ENCODE results near the gene TCF3. TPM values are rescaled to one million over a fixed set of nuclear protein-coding genes. Genes with fewer than 3 reads are reported as not detected.

The TCF3 gene
- total and polyA plus RNA-seq, 2 donors (not counting 1 experiment from before 2014, with no cell fraction given) = 39.3 to 54.7 TPM

DNA sequence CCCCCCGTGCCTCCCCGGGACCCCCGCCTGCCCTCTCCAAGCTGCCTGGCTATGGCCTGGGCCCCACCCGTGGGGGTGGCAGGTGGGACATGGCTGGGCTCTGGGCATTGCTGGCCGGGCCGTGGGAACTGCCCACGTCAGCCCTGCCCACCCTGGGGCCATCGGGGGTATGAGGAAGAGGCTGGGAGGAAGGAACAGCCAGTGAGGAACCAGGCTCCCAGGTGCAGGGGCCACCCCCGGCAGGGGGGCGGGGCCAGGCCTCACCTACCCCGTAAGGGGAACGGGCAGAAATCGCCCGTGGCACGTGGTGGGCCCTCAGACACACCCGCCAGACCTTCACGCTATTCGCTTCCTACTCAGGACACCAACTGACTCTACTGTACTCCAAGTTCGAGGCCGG lies 22.4 kb downstream of the TCF3 start:
- Histone ChIP-seq H3K9me3 (ENCODE audit: control insufficient read depth, insufficient read depth, low read depth, low read length) (no peaks in the 10 kb centered on the region), H3K79me2 (ENCODE audit: control insufficient read depth, insufficient read depth, low read length) (no peaks in the 10 kb centered on the region), H3K9ac (ENCODE audit: insufficient read depth, low read length) (no peak overlapping the region), H4K20me1 (ENCODE audit: control insufficient read depth, extremely low read depth, insufficient read depth, low read length) (no peaks in the 10 kb centered on the region), H3K27me3 (ENCODE audit: control insufficient read depth, insufficient read depth, low read length) (no peaks in the 10 kb centered on the region), H3K27ac (ENCODE audit: insufficient read depth, low read length) (no peak overlapping the region), H3K4me2 (ENCODE audit: extremely low read depth, insufficient read depth, low read length) (no peak overlapping the region), H3K36me3 (ENCODE audit: control insufficient read depth, insufficient read depth, low read length) (peaks cover 17% of the 10 kb centered on the region), H3K4me3 (replicated peaks in 1 of 4; ENCODE audit: control extremely low read depth in 1 of 4, insufficient read depth in 1 of 4, low read depth in 3 of 4, low read length in 4 of 4) (no peak overlapping the region), H3K4me1 (ENCODE audit: control insufficient read depth, extremely low read depth, insufficient read depth, low read length) (no peaks in the 10 kb centered on the region), H2AFZ (ENCODE audit: low read length) (no peak overlapping the region)
- DNase-seq (ENCODE audit: low read depth in 2 of 2) = no peak
- TF ChIP-seq, protein P1, sequence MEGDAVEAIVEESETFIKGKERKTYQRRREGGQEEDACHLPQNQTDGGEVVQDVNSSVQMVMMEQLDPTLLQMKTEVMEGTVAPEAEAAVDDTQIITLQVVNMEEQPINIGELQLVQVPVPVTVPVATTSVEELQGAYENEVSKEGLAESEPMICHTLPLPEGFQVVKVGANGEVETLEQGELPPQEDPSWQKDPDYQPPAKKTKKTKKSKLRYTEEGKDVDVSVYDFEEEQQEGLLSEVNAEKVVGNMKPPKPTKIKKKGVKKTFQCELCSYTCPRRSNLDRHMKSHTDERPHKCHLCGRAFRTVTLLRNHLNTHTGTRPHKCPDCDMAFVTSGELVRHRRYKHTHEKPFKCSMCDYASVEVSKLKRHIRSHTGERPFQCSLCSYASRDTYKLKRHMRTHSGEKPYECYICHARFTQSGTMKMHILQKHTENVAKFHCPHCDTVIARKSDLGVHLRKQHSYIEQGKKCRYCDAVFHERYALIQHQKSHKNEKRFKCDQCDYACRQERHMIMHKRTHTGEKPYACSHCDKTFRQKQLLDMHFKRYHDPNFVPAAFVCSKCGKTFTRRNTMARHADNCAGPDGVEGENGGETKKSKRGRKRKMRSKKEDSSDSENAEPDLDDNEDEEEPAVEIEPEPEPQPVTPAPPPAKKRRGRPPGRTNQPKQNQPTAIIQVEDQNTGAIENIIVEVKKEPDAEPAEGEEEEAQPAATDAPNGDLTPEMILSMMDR (conservative IDR thresholded peaks at IDR 0.05 in 1 of 2, IDR thresholded peaks at IDR 0.05 in 1 of 2; ENCODE audit: low read depth in 1 of 2, low read length in 2 of 2) = no peak
- no peak for TF ChIP-seq EZH2 (IDR thresholded peaks at IDR 0.05; ENCODE audit: low read length, missing control alignments)

DNA sequence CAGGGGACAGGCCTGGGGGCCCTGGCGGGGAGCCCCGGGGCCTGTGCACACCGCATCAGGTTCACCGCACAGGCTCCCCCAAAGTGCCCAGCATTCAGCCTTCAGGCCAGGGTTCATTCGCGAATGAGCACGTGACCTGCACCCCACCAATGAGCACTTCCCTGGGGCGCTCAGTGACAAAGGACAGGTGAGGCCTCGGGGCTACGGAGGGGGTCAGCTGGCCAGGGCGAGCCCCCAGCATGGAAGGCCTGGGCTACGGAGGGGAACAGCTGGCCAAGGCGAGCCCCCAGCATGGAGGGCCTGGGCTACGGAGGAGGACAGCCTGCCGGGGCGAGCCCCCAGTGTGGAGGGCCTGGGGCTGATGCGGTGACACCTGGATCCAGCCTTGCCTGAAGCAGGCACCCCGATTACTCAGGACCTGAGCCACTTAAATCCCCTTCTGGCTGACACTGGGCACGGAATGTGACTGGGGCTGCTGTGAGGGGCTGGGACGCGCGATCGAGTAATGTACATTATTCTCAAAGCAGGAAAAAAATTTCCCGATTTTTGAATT lies 23.1 kb downstream of the TCF3 start:
- Histone ChIP-seq H2AFZ (ENCODE audit: low read length) (no peak overlapping the region), H4K20me1 (ENCODE audit: control insufficient read depth, extremely low read depth, insufficient read depth, low read length) (no peaks in the 10 kb centered on the region), H3K9ac (ENCODE audit: insufficient read depth, low read length) (no peak overlapping the region), H3K9me3 (ENCODE audit: control insufficient read depth, insufficient read depth, low read depth, low read length) (no peaks in the 10 kb centered on the region), H3K27me3 (ENCODE audit: control insufficient read depth, insufficient read depth, low read length) (no peaks in the 10 kb centered on the region), H3K79me2 (ENCODE audit: control insufficient read depth, insufficient read depth, low read length) (no peaks in the 10 kb centered on the region), H3K27ac (ENCODE audit: insufficient read depth, low read length) (no peak overlapping the region), H3K4me1 (ENCODE audit: control insufficient read depth, extremely low read depth, insufficient read depth, low read length) (no peaks in the 10 kb centered on the region), H3K4me2 (ENCODE audit: extremely low read depth, insufficient read depth, low read length) (no peak overlapping the region), H3K36me3 (ENCODE audit: control insufficient read depth, insufficient read depth, low read length) (peaks cover 18% of the 10 kb centered on the region), H3K4me3 (replicated peaks in 1 of 4; ENCODE audit: control extremely low read depth in 1 of 4, insufficient read depth in 1 of 4, low read depth in 3 of 4, low read length in 4 of 4) (no peak overlapping the region)
- TF ChIP-seq, protein P1 (conservative IDR thresholded peaks at IDR 0.05 in 1 of 2, IDR thresholded peaks at IDR 0.05 in 1 of 2; ENCODE audit: low read depth in 1 of 2, low read length in 2 of 2) = no peak
- TF ChIP-seq EZH2 (IDR thresholded peaks at IDR 0.05; ENCODE audit: low read length, missing control alignments) = no peak
- DNase-seq (ENCODE audit: low read depth in 2 of 2) = no peak

DNA sequence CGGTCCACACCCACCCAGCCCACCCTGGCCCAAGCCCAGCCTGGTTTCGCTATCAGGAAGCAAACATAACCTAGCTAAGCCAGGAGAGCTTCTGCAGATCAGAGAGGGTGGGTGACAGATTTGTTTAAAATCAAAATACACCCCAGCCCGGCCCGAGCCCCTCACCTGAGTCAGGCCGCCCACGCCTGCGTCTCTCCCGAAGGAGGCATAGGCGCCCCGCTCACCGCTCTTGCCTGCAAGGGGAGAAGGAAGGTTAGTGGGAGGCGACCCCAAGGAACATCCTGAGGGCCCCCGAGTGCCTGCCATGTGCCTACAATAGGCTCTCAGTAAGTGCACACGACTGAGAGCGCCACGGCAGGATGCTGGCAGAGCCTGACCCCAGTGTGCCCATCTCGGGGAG lies 25.2 kb downstream of the TCF3 start:
- H3K4me3 ChIP-seq (replicated peaks in 1 of 4; ENCODE audit: control extremely low read depth in 1 of 4, insufficient read depth in 1 of 4, low read depth in 3 of 4, low read length in 4 of 4) = no peak overlapping the region
- no peaks in the 10 kb centered on the region for H3K9me3 ChIP-seq (ENCODE audit: control insufficient read depth, insufficient read depth, low read depth, low read length)
- no peaks in the 10 kb centered on the region for H3K27me3 ChIP-seq (ENCODE audit: control insufficient read depth, insufficient read depth, low read length)
- H3K4me1 ChIP-seq (ENCODE audit: control insufficient read depth, extremely low read depth, insufficient read depth, low read length) = no peaks in the 10 kb centered on the region
- H4K20me1 ChIP-seq (ENCODE audit: control insufficient read depth, extremely low read depth, insufficient read depth, low read length) = no peaks in the 10 kb centered on the region
- no peak overlapping the region for H2AFZ ChIP-seq (ENCODE audit: low read length)
- DNase-seq (ENCODE audit: low read depth in 2 of 2) = no peak
- H3K36me3 ChIP-seq (ENCODE audit: control insufficient read depth, insufficient read depth, low read length) = peaks cover 16% of the 10 kb centered on the region
- no peak overlapping the region for H3K9ac ChIP-seq (ENCODE audit: insufficient read depth, low read length)
- no peaks in the 10 kb centered on the region for H3K79me2 ChIP-seq (ENCODE audit: control insufficient read depth, insufficient read depth, low read length)
- TF ChIP-seq, protein P1 (conservative IDR thresholded peaks at IDR 0.05 in 1 of 2, IDR thresholded peaks at IDR 0.05 in 1 of 2; ENCODE audit: low read depth in 1 of 2, low read length in 2 of 2) = no peak
- TF ChIP-seq EZH2 (IDR thresholded peaks at IDR 0.05; ENCODE audit: low read length, missing control alignments) = no peak
- no peak overlapping the region for H3K27ac ChIP-seq (ENCODE audit: insufficient read depth, low read length)
- H3K4me2 ChIP-seq (ENCODE audit: extremely low read depth, insufficient read depth, low read length) = no peak overlapping the region
